Ishikawa (cell line): ENCODE results near the gene ABTB2.

ENCODE experiments used
- CEBPB ChIP-seq: IDR thresholded peaks from 2 replicates; pipeline ENCODE4 v1.6.1; 2012
- CREB1 ChIP-seq: IDR thresholded peaks from 2 replicates; pipeline ENCODE4 v1.6.1; 2012; ENCODE audit warnings: low read depth
- EGR1 ChIP-seq: IDR thresholded peaks from 2 replicates; pipeline ENCODE4 v1.6.1; 2012
- EP300 ChIP-seq: IDR thresholded peaks from 2 replicates; pipeline ENCODE4 v1.6.1; 2012; ENCODE audit warnings: borderline replicate concordance
- FOXM1 ChIP-seq: IDR thresholded peaks from 2 replicates; pipeline ENCODE4 v1.6.1; 2012; ENCODE audit warnings: low read depth, borderline replicate concordance
- NFIC ChIP-seq: IDR thresholded peaks from 2 replicates; pipeline ENCODE4 v1.6.1; 2012
- RAD21 ChIP-seq: IDR thresholded peaks from 2 replicates; pipeline ENCODE4 v1.6.1; 2012; ENCODE audit warnings: low read depth
- TAF1 ChIP-seq: IDR thresholded peaks from 2 replicates; pipeline ENCODE4 v1.6.1; 2012; ENCODE audit warnings: low read depth, mild to moderate bottlenecking
- TCF12 ChIP-seq: IDR thresholded peaks from 2 replicates; pipeline ENCODE4 v1.6.1; 2012; ENCODE audit warnings: low read depth
- TEAD4 ChIP-seq: IDR thresholded peaks from 2 replicates; pipeline ENCODE4 v1.6.1; 2012
- YY1 ChIP-seq: IDR thresholded peaks from 2 replicates; pipeline ENCODE4 v1.6.1; 2012; ENCODE audit warnings: low read depth
- ZBTB7A ChIP-seq: IDR thresholded peaks from 2 replicates; pipeline ENCODE4 v1.6.1; 2012; ENCODE audit warnings: low read depth
- TF ChIP-seq, protein P1 (sequence below): IDR thresholded peaks from 2 replicates; pipeline ENCODE4 v1.6.1; 2012
- TF ChIP-seq, protein P2 (sequence below): IDR thresholded peaks from 2 replicates; pipeline ENCODE4 v1.6.1; 2012; ENCODE audit warnings: low read depth, mild to moderate bottlenecking
- TF ChIP-seq, protein P3 (sequence below): IDR thresholded peaks from 2 replicates; pipeline ENCODE4 v1.6.1; 2012

Gene ABTB2

DNA sequence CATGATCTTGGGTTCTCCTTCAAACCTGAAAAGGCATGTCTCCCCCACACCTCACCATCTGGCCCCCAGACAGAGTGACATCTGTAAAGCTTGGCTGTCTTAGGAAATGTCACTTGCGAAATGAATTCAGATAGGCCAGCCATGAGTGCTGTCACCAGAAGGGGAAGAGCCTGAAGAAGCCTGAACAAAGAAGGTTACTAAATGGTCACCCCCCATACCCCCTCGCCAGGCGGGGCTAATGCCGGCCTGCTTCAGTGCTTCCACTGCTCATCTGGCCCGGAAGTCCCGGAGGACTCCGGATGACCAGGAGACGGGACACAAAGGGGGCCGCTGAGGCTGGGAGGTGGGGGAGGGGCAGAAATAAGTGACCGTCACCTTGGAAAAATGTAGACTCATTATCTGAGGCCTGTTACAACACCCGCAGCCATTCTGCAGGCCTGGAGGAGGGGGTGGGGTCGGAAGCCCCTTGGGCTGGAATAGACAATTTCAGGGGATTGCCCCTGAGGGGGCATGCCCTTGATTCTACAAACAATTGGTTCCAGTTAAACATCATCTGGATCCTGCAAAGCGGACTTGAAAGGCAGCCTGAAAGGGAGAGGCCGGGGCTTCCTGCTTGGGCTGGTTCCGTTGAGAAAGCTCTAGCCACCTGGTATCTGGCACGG, 209.2 kb downstream of the ABTB2 start:
- TF ChIP-seq CREB1 (no peak), ZBTB7A (no peak), EGR1 (no peak), TAF1 (no peak), CEBPB (no peak), TCF12 (no peak), EP300 (no peak), NFIC (no peak), FOXM1 (no peak), YY1 (no peak), RAD21 (no peak)
- TF ChIP-seq, protein P1, sequence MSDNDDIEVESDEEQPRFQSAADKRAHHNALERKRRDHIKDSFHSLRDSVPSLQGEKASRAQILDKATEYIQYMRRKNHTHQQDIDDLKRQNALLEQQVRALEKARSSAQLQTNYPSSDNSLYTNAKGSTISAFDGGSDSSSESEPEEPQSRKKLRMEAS, result no peak
- TF ChIP-seq, protein P2, sequence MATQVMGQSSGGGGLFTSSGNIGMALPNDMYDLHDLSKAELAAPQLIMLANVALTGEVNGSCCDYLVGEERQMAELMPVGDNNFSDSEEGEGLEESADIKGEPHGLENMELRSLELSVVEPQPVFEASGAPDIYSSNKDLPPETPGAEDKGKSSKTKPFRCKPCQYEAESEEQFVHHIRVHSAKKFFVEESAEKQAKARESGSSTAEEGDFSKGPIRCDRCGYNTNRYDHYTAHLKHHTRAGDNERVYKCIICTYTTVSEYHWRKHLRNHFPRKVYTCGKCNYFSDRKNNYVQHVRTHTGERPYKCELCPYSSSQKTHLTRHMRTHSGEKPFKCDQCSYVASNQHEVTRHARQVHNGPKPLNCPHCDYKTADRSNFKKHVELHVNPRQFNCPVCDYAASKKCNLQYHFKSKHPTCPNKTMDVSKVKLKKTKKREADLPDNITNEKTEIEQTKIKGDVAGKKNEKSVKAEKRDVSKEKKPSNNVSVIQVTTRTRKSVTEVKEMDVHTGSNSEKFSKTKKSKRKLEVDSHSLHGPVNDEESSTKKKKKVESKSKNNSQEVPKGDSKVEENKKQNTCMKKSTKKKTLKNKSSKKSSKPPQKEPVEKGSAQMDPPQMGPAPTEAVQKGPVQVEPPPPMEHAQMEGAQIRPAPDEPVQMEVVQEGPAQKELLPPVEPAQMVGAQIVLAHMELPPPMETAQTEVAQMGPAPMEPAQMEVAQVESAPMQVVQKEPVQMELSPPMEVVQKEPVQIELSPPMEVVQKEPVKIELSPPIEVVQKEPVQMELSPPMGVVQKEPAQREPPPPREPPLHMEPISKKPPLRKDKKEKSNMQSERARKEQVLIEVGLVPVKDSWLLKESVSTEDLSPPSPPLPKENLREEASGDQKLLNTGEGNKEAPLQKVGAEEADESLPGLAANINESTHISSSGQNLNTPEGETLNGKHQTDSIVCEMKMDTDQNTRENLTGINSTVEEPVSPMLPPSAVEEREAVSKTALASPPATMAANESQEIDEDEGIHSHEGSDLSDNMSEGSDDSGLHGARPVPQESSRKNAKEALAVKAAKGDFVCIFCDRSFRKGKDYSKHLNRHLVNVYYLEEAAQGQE, result no peak
- TF ChIP-seq, protein P3, sequence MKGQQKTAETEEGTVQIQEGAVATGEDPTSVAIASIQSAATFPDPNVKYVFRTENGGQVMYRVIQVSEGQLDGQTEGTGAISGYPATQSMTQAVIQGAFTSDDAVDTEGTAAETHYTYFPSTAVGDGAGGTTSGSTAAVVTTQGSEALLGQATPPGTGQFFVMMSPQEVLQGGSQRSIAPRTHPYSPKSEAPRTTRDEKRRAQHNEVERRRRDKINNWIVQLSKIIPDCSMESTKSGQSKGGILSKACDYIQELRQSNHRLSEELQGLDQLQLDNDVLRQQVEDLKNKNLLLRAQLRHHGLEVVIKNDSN, result no peak

DNA sequence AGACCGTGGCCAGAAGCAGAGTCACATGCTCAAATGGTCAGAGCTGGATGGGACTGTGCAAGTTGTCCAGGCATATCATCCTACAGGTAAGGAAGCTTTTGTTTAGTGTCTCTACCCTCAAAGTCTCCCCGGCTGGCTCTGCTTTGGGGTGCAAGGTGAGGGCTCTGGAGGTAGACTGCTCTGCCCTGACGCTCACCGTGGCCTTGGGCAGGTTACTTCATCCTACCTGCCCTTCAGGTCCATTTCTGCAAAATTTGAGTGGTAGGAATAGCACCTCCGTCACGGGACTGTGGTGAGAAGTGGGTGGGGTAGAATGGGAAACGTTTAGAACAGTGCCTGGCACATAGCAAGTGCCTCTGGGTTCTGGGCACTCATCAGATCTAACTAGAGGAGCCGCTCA, 210.2 kb downstream of the ABTB2 start:
- TF ChIP-seq TCF12 (no peak), CREB1 (no peak), ZBTB7A (no peak), TEAD4 (no peak), EGR1 (no peak), RAD21 (no peak), YY1 (no peak), FOXM1 (no peak)
- TF ChIP-seq, protein P2, result no peak
- TF ChIP-seq, protein P1, result no peak

DNA sequence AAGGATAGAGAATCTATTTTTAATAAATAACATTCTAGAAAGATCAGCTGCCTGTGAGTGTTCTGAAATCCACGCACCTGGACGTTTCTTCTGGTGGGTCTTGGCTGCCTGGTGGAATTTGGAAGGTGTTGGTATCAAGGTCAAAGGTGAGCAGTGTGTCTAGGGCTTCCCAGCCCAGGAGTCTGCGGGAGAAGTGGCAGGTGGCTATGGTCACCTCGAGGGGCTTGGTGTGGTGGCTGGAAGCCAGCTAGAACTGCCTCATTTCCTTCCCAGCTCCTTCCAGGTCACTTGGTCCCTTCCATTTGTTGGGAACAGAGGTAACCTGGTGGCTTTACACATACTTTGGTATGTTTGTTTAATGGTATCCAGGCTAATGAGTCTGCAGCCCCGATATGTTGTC, 210.9 kb downstream of the ABTB2 start:
- TF ChIP-seq TEAD4 (no peak), NFIC (no peak), RAD21 (no peak), CREB1 (no peak), ZBTB7A (no peak), TAF1 (no peak), CEBPB (no peak), EP300 (no peak), YY1 (no peak), FOXM1 (no peak)
- TF ChIP-seq, protein P2, result no peak
- TF ChIP-seq, protein P1, result no peak

DNA sequence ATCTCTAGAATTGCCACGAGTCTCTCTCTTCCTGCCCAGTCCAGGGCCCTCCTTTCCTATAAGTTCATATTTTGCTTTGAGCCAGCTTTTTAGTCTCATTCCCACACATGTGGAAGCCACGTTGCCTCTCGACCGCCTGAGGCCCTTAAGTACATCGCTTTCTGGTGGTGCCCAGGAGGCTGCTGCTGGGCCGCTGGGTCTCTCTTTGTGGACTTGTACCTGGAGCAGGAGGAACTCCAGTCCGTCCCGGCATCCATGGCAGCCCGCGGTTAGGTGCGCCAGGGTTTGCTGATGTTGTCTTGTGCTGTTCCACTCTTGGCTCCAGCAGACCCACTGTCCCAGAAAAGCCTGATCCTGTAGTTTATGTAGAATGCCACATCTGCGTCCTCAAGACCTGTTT, 211.4 kb downstream of the ABTB2 start:
- TF ChIP-seq ZBTB7A, result no peak
- no peak for TF ChIP-seq RAD21
- TF ChIP-seq EP300, result no peak
- no peak for TF ChIP-seq TAF1
- TF ChIP-seq CREB1, result no peak
- TF ChIP-seq, protein P2, result no peak
- TF ChIP-seq YY1, result no peak
- TF ChIP-seq CEBPB, result no peak
- TF ChIP-seq, protein P1, result no peak
- no peak for TF ChIP-seq FOXM1
- TF ChIP-seq TCF12, result no peak
- TF ChIP-seq TEAD4, result no peak
- TF ChIP-seq, protein P3, result no peak
